Activated T-cell treated with anti-CD3 and anti-CD28 coated beads, Interleukin-2, amount 50 U/mL, for 72 hours (primary cell): ENCODE results near the gene SGCD. TPM values are rescaled to one million over a fixed set of nuclear protein-coding genes. Genes with fewer than 3 reads are reported as not detected.

Experiments used
- ATAC-seq, 2 donors: fragments of 150-1000 bp; cut with Tn5 transposase; replicated peaks in 1 of 2; 2 replicates each; pipeline ENCODE4 v1.10.0; 2021; ENCODE audit warnings: moderate library complexity in 2 of 2, mild to moderate bottlenecking in 1 of 2
- DNase-seq, 2 donors: peaks; one replicate each; pipeline ENCODE4 v3.0.0; 2021 to 2022; ENCODE audit warnings: mixed read lengths in 1 of 2
- H3K27ac Mint-ChIP-seq: one replicate; pipeline ENCODE4 v1.8.0; 2022; ENCODE audit warnings: mild to moderate bottlenecking, moderate library complexity, mixed read lengths
- H3K27me3 Mint-ChIP-seq: one replicate; pipeline ENCODE4 v1.8.0; 2022; ENCODE audit warnings: low read depth, mixed read lengths
- H3K36me3 Mint-ChIP-seq, 2 donors: one replicate each; pipeline ENCODE4 v1.8.0; 2022; ENCODE audit warnings: mixed read lengths in 2 of 2, mild to moderate bottlenecking in 1 of 2; ENCODE audit not compliant: insufficient read depth in 2 of 2
- H3K4me1 Mint-ChIP-seq: one replicate; pipeline ENCODE4 v1.8.0; 2022; ENCODE audit warnings: low read depth, mixed read lengths
- H3K4me3 Mint-ChIP-seq, 2 donors: one replicate each; pipeline ENCODE4 v1.8.0; 2022; ENCODE audit warnings: mild to moderate bottlenecking in 2 of 2, mixed read lengths in 2 of 2, moderate library complexity in 2 of 2
- H3K9me3 Mint-ChIP-seq, 2 donors: one replicate each; pipeline ENCODE4 v1.8.0; 2022; ENCODE audit warnings: mixed read lengths in 2 of 2
- total RNA-seq, 2 donors: library from RNA; stranded (reverse); gene quantifications; one replicate each; pipeline ENCODE4 v1.2.3, GENCODE V29; 2022

Gene SGCD
- total RNA-seq, 2 donors from 2014 or later: 0.07 TPM; not detected in 1

GRCh38 chr5:156678484-156678883, 351.5 kb downstream of the SGCD start:
- no peaks in the 10 kb centered on the region for H3K4me1 Mint-ChIP-seq
- H3K36me3 Mint-ChIP-seq: no peaks in the 10 kb centered on the region

GRCh38 chr5:156680831-156681230, 353.9 kb downstream of the SGCD start:
- no peaks in the 10 kb centered on the region for H3K9me3 Mint-ChIP-seq
- DNase-seq (no peak), ATAC-seq (no peak)
- no peak overlapping the region for H3K4me3 Mint-ChIP-seq
- H3K4me1 Mint-ChIP-seq: no peaks in the 10 kb centered on the region
- peaks cover 14% of the 10 kb centered on the region for H3K27me3 Mint-ChIP-seq
- no peak overlapping the region for H3K27ac Mint-ChIP-seq
- no peaks in the 10 kb centered on the region for H3K36me3 Mint-ChIP-seq

More at GRCh38 chr5:156678484-156678883, 351.5 kb downstream of the SGCD start:
- Mint-ChIP-seq H3K27me3 (peaks cover 14% of the 10 kb centered on the region), H3K9me3 (no peaks in the 10 kb centered on the region), H3K4me3 (no peak overlapping the region), H3K27ac (no peak overlapping the region)
- ATAC-seq: no peak
- DNase-seq: no peak

GRCh38 chr5:156681265-156681664, 354.3 kb downstream of the SGCD start:
- DNase-seq: no peak
- Mint-ChIP-seq H3K27me3 (peaks cover 17% of the 10 kb centered on the region), H3K27ac (no peak overlapping the region), H3K9me3 (no peaks in the 10 kb centered on the region), H3K36me3 (no peaks in the 10 kb centered on the region), H3K4me1 (no peaks in the 10 kb centered on the region), H3K4me3 (no peak overlapping the region)
- ATAC-seq: no peak

GRCh38 chr5:156682971-156683370, 356.0 kb downstream of the SGCD start:
- Mint-ChIP-seq H3K27ac (no peak overlapping the region), H3K9me3 (no peaks in the 10 kb centered on the region), H3K36me3 (no peaks in the 10 kb centered on the region), H3K4me1 (no peaks in the 10 kb centered on the region), H3K27me3 (peaks cover 32% of the 10 kb centered on the region), H3K4me3 (no peak overlapping the region)
- ATAC-seq (no peak), DNase-seq (no peak)

- no peak for ATAC-seq
- Mint-ChIP-seq H3K27me3 (peaks cover 36% of the 10 kb centered on the region), H3K4me1 (no peaks in the 10 kb centered on the region), H3K9me3 (no peaks in the 10 kb centered on the region), H3K27ac (no peak overlapping the region), H3K36me3 (no peaks in the 10 kb centered on the region), H3K4me3 (no peak overlapping the region)
- DNase-seq: no peak
Measured at GRCh38 chr5:156683509-156683908, 356.5 kb downstream of the SGCD start.

- no peaks in the 10 kb centered on the region for H3K4me1 Mint-ChIP-seq
Measured at GRCh38 chr5:156684216-156684615, 357.3 kb downstream of the SGCD start.

GRCh38 chr5:156685481-156685880, 358.5 kb downstream of the SGCD start:
- H3K27me3 Mint-ChIP-seq: peaks cover 51% of the 10 kb centered on the region
- ATAC-seq (no peak), DNase-seq (no peak)
- H3K9me3 Mint-ChIP-seq: no peaks in the 10 kb centered on the region
- no peak overlapping the region for H3K27ac Mint-ChIP-seq
- H3K36me3 Mint-ChIP-seq: no peaks in the 10 kb centered on the region
- no peaks in the 10 kb centered on the region for H3K4me1 Mint-ChIP-seq
- H3K4me3 Mint-ChIP-seq: no peak overlapping the region

More at GRCh38 chr5:156684216-156684615, 357.3 kb downstream of the SGCD start:
- no peak overlapping the region for H3K27ac Mint-ChIP-seq
- ATAC-seq: no peak
- no peak for DNase-seq
- H3K4me3 Mint-ChIP-seq: no peak overlapping the region
- peaks cover 39% of the 10 kb centered on the region for H3K27me3 Mint-ChIP-seq
- no peaks in the 10 kb centered on the region for H3K9me3 Mint-ChIP-seq
- H3K36me3 Mint-ChIP-seq: no peaks in the 10 kb centered on the region

- Mint-ChIP-seq H3K36me3 (no peaks in the 10 kb centered on the region), H3K27me3 (peaks cover 52% of the 10 kb centered on the region), H3K27ac (no peak overlapping the region), H3K4me1 (no peaks in the 10 kb centered on the region), H3K4me3 (no peak overlapping the region), H3K9me3 (no peaks in the 10 kb centered on the region)
- no peak for DNase-seq
- no peak for ATAC-seq
Measured at GRCh38 chr5:156686380-156686779, 359.4 kb downstream of the SGCD start.

- Mint-ChIP-seq H3K4me3 (no peak overlapping the region), H3K36me3 (no peaks in the 10 kb centered on the region), H3K9me3 (no peaks in the 10 kb centered on the region), H3K27me3 (peaks cover 52% of the 10 kb centered on the region), H3K27ac (no peak overlapping the region), H3K4me1 (no peaks in the 10 kb centered on the region)
- ATAC-seq (no peak), DNase-seq (no peak)
Measured at GRCh38 chr5:156686796-156687195, 359.8 kb downstream of the SGCD start.

- DNase-seq (no peak), ATAC-seq (no peak)
- Mint-ChIP-seq H3K27ac (no peak overlapping the region), H3K9me3 (no peaks in the 10 kb centered on the region), H3K4me1 (no peaks in the 10 kb centered on the region), H3K4me3 (no peak overlapping the region), H3K36me3 (no peaks in the 10 kb centered on the region), H3K27me3 (peaks cover 52% of the 10 kb centered on the region)
Measured at GRCh38 chr5:156687514-156687913, 360.6 kb downstream of the SGCD start.

GRCh38 chr5:156691572-156691971, 364.6 kb downstream of the SGCD start:
- Mint-ChIP-seq H3K27me3 (peaks cover 44% of the 10 kb centered on the region), H3K27ac (no peak overlapping the region), H3K4me1 (no peaks in the 10 kb centered on the region), H3K36me3 (no peaks in the 10 kb centered on the region), H3K9me3 (no peaks in the 10 kb centered on the region), H3K4me3 (no peak overlapping the region)
- no peak for ATAC-seq
- DNase-seq: no peak

GRCh38 chr5:156693113-156693512, 366.1 kb downstream of the SGCD start:
- DNase-seq: no peak
- H3K27me3 Mint-ChIP-seq: peaks cover 30% of the 10 kb centered on the region
- no peaks in the 10 kb centered on the region for H3K36me3 Mint-ChIP-seq

GRCh38 chr5:156694598-156694997, 367.6 kb downstream of the SGCD start:
- Mint-ChIP-seq H3K9me3 (no peaks in the 10 kb centered on the region), H3K27me3 (peaks cover 22% of the 10 kb centered on the region), H3K4me1 (peaks cover 6% of the 10 kb centered on the region), H3K36me3 (no peaks in the 10 kb centered on the region), H3K4me3 (no peak overlapping the region), H3K27ac (no peak overlapping the region)
- ATAC-seq (no peak), DNase-seq (no peak)

More at GRCh38 chr5:156693113-156693512, 366.1 kb downstream of the SGCD start:
- Mint-ChIP-seq H3K4me1 (peaks cover 4% of the 10 kb centered on the region), H3K9me3 (no peaks in the 10 kb centered on the region), H3K4me3 (no peak overlapping the region), H3K27ac (no peak overlapping the region)
- ATAC-seq: no peak

GRCh38 chr5:156695774-156696173, 368.8 kb downstream of the SGCD start:
- Mint-ChIP-seq H3K36me3 (no peaks in the 10 kb centered on the region), H3K27me3 (peaks cover 21% of the 10 kb centered on the region), H3K4me1 (peaks cover 6% of the 10 kb centered on the region), H3K4me3 (no peak overlapping the region), H3K9me3 (no peaks in the 10 kb centered on the region), H3K27ac (no peak overlapping the region)
- ATAC-seq: no peak
- no peak for DNase-seq
